Measurements from ENCODE around the gene CES4A.
"Not testable (repeated sequence)": the region's sequence is repeated elsewhere in the genome, so short reads cannot be mapped to it uniquely, and the experiment has no call there.

The CES4A gene

GRCh38 chr16:66988197-66988788 is at the start of gene CES4A:
Gene CES4A (plus strand): TSS chr16:66988589. CDS start chr16:66988773, 184 bp downstream.
- no peak for DNase-seq (ENCODE audit: low spot score)

- no peak for DNase-seq (ENCODE audit: low spot score)
Observed at GRCh38 chr16:66939366-66939765, 49.0 kb upstream of the CES4A start.

GRCh38 chr16:66940236-66940635 is 48.2 kb upstream of the CES4A start:
- DNase-seq (ENCODE audit: low spot score) = no peak

GRCh38 chr16:66942981-66943380 is 45.4 kb upstream of the CES4A start:
- no peak for DNase-seq (ENCODE audit: low spot score)

GRCh38 chr16:66943426-66944053 is 44.8 kb upstream of the CES4A start:
- DNase-seq (ENCODE audit: low spot score) = no peak

GRCh38 chr16:66944054-66944441 is 44.3 kb upstream of the CES4A start:
- DNase-seq (ENCODE audit: low spot score) = no peak

- not testable (repeated sequence) for DNase-seq (ENCODE audit: low spot score)
Observed at GRCh38 chr16:66944971-66945370, 43.4 kb upstream of the CES4A start.

GRCh38 chr16:66945939-66946338 is 42.5 kb upstream of the CES4A start:
- DNase-seq (ENCODE audit: low spot score) = no peak

- DNase-seq (ENCODE audit: low spot score) = no peak
Observed at GRCh38 chr16:66946541-66946940, 41.8 kb upstream of the CES4A start.

GRCh38 chr16:66946974-66947301 is 41.5 kb upstream of the CES4A start:
- DNase-seq (ENCODE audit: low spot score) = no peak

- peak; percentile 90 for DNase-seq (ENCODE audit: low spot score)
Observed at GRCh38 chr16:66947302-66948065, 40.9 kb upstream of the CES4A start.

GRCh38 chr16:66948134-66948836 is 40.1 kb upstream of the CES4A start:
- DNase-seq (ENCODE audit: low spot score) = peak; percentile 48

GRCh38 chr16:66948837-66949225 is 39.6 kb upstream of the CES4A start:
- no peak for DNase-seq (ENCODE audit: low spot score)

GRCh38 chr16:66949472-66949871 is 38.9 kb upstream of the CES4A start:
- no peak for DNase-seq (ENCODE audit: low spot score)

GRCh38 chr16:66950437-66950836 is 38.0 kb upstream of the CES4A start:
- DNase-seq (ENCODE audit: low spot score) = no peak

- no peak for DNase-seq (ENCODE audit: low spot score)
Observed at GRCh38 chr16:66950971-66951790, 37.2 kb upstream of the CES4A start.

GRCh38 chr16:66952430-66953110 is 35.8 kb upstream of the CES4A start:
- DNase-seq (ENCODE audit: low spot score) = no peak

GRCh38 chr16:66953462-66954096 is 34.8 kb upstream of the CES4A start:
- DNase-seq (ENCODE audit: low spot score) = no peak

- peak; percentile 85 for DNase-seq (ENCODE audit: low spot score)
Observed at GRCh38 chr16:66954097-66954659, 34.2 kb upstream of the CES4A start.

- not testable (repeated sequence) for DNase-seq (ENCODE audit: low spot score)
Observed at GRCh38 chr16:66955363-66956153, 32.8 kb upstream of the CES4A start.

Data from hepatic stellate cell (primary cell).